Stimulated activated CD4-positive, alpha-beta T cell treated with anti-CD3 and anti-CD28 coated beads, Interleukin-4, amount 100 ng/mL, for 24 hours (primary cell): ENCODE results near the gene ACAP3.

Source experiments
- DNase-seq: peaks from one replicate; pipeline ENCODE4 v3.0.0-alpha.2; 2020

The ACAP3 gene

DNA sequence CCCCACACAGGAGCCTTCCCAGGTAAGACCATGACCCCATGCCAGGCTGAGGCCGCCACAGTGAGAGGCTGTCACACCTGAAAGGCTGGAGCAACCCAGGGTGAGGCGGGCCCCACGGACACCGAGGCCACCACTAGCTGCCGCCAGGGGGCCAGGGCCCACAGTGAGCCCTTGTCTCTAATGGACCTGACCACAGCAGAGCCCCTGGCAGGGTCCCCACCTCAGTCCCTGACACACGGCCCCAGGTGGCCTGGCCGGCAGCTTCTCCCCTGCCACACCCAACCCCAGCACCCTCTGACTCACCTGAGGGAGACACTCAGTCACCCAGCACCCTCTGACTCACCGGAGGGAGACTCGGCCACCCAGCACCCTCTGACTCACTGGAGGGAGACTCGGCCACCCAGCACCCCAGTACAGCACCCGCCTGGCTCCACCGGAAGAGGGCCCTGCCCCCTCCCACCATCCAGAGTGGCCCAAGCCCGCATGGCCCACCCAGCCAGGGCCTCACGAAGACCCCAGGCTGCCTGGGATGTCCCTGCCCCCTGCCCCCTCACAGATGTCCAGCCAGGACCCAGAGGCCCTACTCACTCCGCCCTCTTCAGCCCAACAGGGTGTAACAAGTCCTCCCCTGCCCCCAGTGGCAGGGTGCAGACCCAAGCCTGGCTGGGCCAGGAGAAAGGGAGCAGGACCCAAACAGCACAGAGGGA lies 37.1 kb upstream of the ACAP3 start:
- DNase-seq: peak; percentile 67

DNA sequence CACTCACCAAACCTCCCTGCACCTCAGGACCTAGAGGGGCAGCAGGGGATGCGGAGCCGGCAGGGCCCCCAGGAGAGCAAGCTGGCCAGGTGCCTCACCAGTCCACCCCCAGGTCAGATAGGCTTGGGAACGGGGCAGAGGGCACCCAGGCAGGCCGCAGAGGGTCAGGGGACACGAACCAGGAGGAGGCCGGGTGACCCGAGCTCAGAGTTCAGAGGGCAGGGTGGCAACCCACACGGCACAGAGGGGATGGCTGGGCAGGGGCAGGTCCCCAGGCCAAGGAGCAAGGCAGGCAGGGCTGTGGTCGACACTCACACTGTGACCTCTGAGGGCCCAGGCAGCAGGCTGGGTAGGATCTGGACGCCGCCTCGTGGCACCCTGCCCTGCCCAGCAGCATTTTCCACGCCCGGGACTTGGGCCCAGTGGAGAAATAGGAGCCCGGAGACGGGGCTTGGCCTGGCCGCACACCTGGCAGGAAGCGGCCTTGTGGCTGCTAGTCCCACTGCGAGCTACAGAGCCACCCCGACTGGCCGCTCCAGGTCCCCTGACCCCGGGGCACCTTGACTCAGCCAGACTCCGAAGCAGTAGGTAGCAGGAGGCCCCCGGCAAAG lies 36.2 kb upstream of the ACAP3 start:
- no peak for DNase-seq

- DNase-seq: no peak
These were observed 34.9 kb upstream of the ACAP3 start for GRCh38 chr1:1342584-1343115.

DNA sequence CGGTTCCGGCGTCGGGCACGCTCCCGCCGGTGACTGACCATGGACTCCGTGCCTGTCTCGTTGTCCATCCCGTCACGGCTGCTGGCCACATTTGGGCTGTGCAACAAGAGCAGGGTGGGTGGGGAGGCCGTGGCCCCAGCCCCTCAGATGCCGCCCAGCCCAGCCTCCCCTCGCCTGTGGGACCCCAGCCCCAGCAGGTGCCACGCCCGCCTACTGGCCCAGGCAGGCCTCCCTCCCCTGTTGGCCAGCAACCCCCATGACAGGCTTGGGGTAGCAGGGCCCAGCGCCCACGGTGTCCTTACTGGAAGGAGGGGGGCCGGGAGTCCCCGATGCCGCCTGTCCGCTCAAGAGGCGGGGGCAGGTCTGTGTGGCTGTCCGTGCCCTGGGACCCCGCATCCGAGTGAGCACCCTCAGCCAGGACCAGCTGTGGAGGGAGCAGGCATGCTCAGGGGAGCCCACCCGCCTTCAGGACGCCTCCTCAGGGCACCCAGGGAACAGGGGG lies 34.4 kb upstream of the ACAP3 start:
- no peak for DNase-seq

- DNase-seq: no peak
These were observed 33.9 kb upstream of the ACAP3 start for GRCh38 chr1:1341549-1342021.

- DNase-seq: no peak
These were observed 33.2 kb upstream of the ACAP3 start for GRCh38 chr1:1340791-1341548.

DNA sequence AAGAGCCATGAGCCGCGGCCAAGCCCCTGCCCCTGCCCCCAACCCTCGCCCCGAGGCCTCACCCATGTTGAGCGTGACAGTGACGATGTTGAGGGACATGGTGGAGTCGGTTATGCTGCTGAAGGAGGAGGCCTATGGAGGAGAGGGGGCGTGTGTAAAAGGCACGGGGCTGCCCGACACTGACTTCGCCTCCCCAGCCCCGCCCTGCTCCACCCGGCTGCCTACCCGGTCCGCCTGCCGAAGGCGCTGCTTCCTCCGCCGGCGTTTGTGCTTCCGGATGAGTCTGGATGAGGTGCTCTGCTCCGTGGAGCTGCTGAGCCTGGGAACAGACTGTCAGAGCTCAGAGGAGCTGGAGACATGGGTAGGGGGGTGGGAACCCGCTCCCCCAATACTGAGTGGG lies 32.5 kb upstream of the ACAP3 start:
- no peak for DNase-seq

DNA sequence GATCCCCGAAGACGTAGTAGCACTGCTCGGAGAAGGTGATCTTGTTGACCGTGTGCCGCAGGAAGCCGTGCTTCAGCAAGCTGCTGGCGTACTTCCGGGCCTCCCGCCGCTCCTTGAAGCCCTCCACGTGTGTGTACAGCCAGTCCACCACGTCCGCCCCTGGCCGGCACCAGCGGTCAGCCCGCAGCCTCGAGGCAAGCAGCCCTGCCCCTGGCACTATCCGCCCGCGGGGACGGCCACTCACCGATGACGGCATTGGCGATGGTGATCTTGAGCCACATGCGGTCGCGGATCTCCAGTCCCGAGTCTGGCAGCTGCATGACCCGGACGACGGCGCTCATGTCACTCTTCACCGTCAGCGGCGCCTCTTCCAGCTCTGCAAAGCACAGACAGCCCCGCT lies 30.5 kb upstream of the ACAP3 start:
- no peak for DNase-seq

DNA sequence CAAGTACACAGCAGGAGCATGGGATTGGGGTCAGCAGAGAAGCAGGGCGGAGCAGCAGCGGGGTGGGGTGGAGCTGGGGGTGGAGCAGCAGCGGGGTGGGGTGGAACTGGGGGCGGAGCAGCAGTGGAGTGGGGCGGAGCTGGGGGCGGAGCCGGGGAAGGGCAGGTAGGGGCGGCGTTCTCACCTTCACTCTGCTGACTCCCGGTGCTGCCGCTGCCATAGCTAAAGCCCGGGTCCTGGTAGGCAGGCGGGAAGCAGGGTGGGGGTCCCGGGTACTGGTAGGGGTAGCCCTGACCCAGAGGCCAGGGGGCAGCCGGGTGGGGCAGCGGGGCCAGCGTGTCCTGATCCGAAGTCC lies 30.0 kb upstream of the ACAP3 start:
- peak; percentile 31 for DNase-seq

DNA sequence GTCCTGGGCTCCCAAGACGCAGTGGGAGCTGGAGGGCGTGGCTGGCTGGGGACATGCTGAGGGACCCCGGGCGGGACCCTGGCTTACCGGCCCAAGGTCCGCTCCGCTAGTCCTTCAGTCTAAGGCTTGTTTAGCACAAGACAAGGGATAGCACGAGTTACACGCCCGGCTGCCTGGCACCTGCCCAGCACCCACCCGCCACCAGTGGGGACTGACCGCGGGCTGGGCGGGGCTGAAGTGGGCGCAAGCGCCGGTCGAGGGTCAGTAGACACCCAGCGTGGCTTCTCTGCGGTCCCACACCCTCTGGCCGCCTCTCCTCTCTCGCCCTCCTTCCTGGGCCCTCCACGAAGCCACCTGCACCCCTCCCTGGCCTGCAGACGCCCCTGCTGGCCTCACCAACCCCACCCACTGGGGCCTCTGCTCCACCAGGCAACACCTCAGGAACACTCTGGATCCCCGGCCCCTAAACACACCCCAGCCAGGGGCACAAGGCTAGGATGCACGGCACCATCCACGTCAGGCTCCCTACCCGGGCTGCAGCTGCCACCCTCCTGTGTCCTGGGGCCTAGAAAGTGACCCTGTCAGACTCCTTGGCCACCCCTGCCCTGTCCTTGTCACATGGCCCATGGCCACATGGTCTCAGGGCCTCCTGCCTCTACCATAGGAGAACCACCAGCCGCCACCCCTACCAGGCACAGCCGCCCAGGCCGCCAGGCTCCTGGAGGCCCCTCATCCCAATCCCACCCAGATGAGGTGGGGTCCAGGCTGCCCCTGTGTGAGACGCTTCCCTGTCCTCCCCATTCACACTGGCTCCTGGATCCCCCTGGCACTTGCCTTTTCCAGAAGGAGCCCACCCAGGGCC lies 29.4 kb upstream of the ACAP3 start:
- DNase-seq: no peak

GRCh38 chr1:1336446-1336845 lies 28.7 kb upstream of the ACAP3 start:
- no peak for DNase-seq

GRCh38 chr1:1335792-1336248 lies 28.1 kb upstream of the ACAP3 start:
- no peak for DNase-seq

- no peak for DNase-seq
These were observed 27.6 kb upstream of the ACAP3 start for GRCh38 chr1:1335283-1335682.

GRCh38 chr1:1334835-1335234 lies 27.1 kb upstream of the ACAP3 start:
- DNase-seq: no peak

- no peak for DNase-seq
These were observed 26.0 kb upstream of the ACAP3 start for GRCh38 chr1:1333551-1334241.

DNA sequence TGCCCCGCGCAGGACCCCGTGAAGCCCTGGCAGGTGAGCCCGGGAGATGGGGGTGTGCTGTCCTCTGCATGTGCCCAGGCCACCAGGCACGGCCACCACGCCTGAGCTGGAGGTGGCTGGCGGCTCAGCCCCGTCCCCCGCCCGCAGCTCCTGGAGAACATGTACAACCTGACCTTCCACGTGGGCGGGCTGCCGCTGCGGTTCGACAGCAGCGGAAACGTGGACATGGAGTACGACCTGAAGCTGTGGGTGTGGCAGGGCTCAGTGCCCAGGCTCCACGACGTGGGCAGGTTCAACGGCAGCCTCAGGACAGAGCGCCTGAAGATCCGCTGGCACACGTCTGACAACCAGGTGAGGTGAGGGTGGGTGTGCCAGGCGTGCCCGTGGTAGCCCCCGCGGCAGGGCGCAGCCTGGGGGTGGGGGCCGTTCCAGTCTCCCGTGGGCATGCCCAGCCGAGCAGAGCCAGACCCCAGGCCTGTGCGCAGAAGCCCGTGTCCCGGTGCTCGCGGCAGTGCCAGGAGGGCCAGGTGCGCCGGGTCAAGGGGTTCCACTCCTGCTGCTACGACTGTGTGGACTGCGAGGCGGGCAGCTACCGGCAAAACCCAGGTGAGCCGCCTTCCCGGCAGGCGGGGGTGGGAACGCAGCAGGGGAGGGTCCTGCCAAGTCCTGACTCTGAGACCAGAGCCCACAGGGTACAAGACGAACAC lies 25.2 kb upstream of the ACAP3 start:
- no peak for DNase-seq

DNA sequence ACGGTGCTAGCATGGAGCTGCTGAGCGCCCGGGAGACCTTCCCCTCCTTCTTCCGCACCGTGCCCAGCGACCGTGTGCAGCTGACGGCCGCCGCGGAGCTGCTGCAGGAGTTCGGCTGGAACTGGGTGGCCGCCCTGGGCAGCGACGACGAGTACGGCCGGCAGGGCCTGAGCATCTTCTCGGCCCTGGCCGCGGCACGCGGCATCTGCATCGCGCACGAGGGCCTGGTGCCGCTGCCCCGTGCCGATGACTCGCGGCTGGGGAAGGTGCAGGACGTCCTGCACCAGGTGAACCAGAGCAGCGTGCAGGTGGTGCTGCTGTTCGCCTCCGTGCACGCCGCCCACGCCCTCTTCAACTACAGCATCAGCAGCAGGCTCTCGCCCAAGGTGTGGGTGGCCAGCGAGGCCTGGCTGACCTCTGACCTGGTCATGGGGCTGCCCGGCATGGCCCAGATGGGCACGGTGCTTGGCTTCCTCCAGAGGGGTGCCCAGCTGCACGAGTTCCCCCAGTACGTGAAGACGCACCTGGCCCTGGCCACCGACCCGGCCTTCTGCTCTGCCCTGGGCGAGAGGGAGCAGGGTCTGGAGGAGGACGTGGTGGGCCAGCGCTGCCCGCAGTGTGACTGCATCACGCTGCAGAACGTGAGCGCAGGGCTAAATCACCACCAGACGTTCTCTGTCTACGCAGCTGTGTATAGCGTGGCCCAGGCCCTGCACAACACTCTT lies 24.5 kb upstream of the ACAP3 start:
- DNase-seq: no peak

GRCh38 chr1:1331068-1331965 lies 23.6 kb upstream of the ACAP3 start, which contains the start of gene TAS1R3:
TAS1R3 (plus strand) TSS chr1:1331280; CDS start chr1:1331346, 66 bp downstream.
- DNase-seq: no peak

DNA sequence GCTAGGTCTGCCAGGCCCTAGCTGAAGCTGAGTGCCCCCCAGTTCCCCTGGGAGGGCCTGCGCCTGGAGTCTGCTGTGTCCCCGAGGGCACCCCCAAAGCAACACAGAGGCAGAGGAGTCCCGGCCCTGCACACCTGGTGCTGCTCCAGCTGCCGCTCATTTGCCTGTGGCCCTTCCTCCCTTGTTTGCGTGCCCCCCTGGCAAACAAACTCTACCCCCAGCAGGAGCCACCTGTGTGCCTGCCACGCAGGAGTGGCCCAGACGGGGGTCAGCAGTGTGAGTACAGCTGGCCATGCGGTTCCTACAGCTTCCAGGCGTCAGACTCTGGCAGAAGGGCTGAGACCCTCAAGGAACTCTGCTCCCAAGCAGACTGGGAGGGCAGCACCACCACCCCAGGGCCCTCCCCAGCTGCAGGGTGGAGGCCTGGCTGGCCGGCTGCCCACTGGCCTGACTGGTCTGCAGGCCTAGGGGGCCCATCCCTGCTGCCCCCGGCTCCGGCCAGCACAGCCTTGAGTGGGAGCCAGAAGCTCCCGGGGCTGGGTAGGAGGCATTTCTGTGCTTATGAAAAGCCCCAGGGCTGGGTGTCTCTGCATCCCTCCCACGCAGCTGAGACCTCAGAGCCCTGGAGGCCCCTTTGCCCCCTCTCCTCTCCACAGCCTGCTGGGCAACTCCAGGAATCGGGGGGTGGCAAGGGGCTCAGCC lies 22.8 kb upstream of the ACAP3 start:
- no peak for DNase-seq
